ENCODE results near the gene RAPGEFL1. TPM values are rescaled to one million over a fixed set of nuclear protein-coding genes. Genes with fewer than 3 reads are reported as not detected.

The RAPGEFL1 gene
- total RNA-seq, 1 donor from 2014 or later, result 3.6 TPM

DNA sequence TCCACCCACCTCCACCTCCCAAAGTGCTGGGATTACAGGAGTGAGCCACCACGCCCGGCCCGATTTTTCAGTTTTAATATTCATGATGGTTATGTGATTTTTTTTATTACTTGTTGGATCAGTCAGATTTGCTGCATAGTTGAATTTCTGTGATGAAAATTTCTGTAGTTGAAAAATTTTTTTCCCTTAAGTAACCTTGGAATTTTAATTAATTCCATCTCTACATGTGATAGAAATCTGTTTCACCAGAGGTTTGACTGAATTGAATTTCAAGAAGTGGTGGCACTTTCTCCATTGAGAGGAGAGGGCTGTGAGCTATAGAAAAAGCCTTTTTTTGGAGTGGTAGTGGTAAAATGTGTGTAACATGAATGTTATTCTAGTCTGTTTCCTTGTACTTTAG is 66.5 kb downstream of the RAPGEFL1 start:
- TF ChIP-seq, protein P1, sequence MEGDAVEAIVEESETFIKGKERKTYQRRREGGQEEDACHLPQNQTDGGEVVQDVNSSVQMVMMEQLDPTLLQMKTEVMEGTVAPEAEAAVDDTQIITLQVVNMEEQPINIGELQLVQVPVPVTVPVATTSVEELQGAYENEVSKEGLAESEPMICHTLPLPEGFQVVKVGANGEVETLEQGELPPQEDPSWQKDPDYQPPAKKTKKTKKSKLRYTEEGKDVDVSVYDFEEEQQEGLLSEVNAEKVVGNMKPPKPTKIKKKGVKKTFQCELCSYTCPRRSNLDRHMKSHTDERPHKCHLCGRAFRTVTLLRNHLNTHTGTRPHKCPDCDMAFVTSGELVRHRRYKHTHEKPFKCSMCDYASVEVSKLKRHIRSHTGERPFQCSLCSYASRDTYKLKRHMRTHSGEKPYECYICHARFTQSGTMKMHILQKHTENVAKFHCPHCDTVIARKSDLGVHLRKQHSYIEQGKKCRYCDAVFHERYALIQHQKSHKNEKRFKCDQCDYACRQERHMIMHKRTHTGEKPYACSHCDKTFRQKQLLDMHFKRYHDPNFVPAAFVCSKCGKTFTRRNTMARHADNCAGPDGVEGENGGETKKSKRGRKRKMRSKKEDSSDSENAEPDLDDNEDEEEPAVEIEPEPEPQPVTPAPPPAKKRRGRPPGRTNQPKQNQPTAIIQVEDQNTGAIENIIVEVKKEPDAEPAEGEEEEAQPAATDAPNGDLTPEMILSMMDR (IDR thresholded peaks at IDR 0.05), result no peak
- no peaks in the 10 kb centered on the region for H3K36me3 Mint-ChIP-seq (ENCODE audit: low read depth)
- no peaks in the 10 kb centered on the region for H3K27me3 Mint-ChIP-seq (ENCODE audit: low read depth)
- no peak for DNase-seq (ENCODE audit: low spot score)
- no peak overlapping the region for H3K4me3 Mint-ChIP-seq (ENCODE audit: unreplicated experiment)
- H3K4me1 Mint-ChIP-seq (ENCODE audit: low read depth), result peaks cover 32% of the 10 kb centered on the region
- peak overlapping the region; percentile 41 for H3K27ac Mint-ChIP-seq (ENCODE audit: unreplicated experiment)
- no peaks in the 10 kb centered on the region for H3K9me3 Mint-ChIP-seq (ENCODE audit: low read depth)

DNA sequence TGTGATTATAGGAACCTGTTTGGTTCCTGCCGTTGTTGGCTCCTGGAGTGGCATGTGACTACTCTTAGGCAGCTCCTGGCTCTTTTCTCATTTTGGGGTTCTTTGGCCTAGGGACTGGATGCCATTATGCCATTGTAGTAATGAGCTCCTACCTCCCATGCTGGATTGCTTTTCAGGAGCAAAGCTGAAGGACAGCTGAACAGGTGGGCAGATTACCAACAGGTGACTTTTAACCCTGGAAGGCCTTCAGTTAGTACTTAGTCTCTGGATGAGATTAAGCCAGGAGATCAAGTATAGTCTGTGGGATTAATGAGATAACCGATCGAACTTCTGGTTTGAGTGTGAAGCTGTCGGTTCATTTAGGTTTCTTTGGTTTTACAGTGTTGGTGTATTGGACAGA is 67.0 kb downstream of the RAPGEFL1 start:
- H3K4me1 Mint-ChIP-seq (ENCODE audit: low read depth), result peaks cover 36% of the 10 kb centered on the region
- DNase-seq (ENCODE audit: low spot score), result no peak
- H3K27ac Mint-ChIP-seq (ENCODE audit: unreplicated experiment), result peak overlapping the region; percentile 49
- H3K36me3 Mint-ChIP-seq (ENCODE audit: low read depth), result no peaks in the 10 kb centered on the region
- no peaks in the 10 kb centered on the region for H3K9me3 Mint-ChIP-seq (ENCODE audit: low read depth)
- TF ChIP-seq, protein P1 (IDR thresholded peaks at IDR 0.05), result no peak
- no peaks in the 10 kb centered on the region for H3K27me3 Mint-ChIP-seq (ENCODE audit: low read depth)
- H3K4me3 Mint-ChIP-seq (ENCODE audit: unreplicated experiment), result no peak overlapping the region

Small RNA genes lying within 50 kb of the gene (microRNA-seq; reads per million reads assigned to microRNA genes)
- gene MIR6866 (ENCODE audit: borderline number of aligned reads) (2.8 reads per million), gene MIR6867 (ENCODE audit: borderline number of aligned reads) (not detected)

Other genes with a start within 250 kb of the RAPGEFL1 start
- 54.9 to 59.9 TPM (median 55.0 TPM) in 3 replicates for gene ORMDL3, start 249.9 kb upstream of the RAPGEFL1 start, total RNA-seq
- not detected in 3 replicates for gene LRRC3C, start 249.7 kb upstream of the RAPGEFL1 start, total RNA-seq
- gene GSDMA, start 214.5 kb upstream of the RAPGEFL1 start, total RNA-seq, result not detected in 3 replicates
- gene PSMD3, start 196.7 kb upstream of the RAPGEFL1 start, total RNA-seq, result 83.6 to 101 TPM (median 86.9 TPM) in 3 replicates
- gene CSF3, start 162.0 kb upstream of the RAPGEFL1 start, total RNA-seq, result not detected in 3 replicates
- gene MED24, start 123.1 kb upstream of the RAPGEFL1 start, total RNA-seq, result 54.4 to 94.3 TPM (median 57.7 TPM) in 3 replicates
- gene THRA, start 114.5 kb upstream of the RAPGEFL1 start, total RNA-seq, result 31.9 to 46.6 TPM (median 34.7 TPM) in 3 replicates
- 5.9 to 7.9 TPM (median 6.6 TPM) in 3 replicates for gene NR1D1, start 76.9 kb upstream of the RAPGEFL1 start, total RNA-seq
- gene MSL1, start 55.5 kb upstream of the RAPGEFL1 start, total RNA-seq, result 86.8 to 103 TPM (median 96.2 TPM) in 3 replicates
- gene CASC3, start 36.9 kb upstream of the RAPGEFL1 start, total RNA-seq, result 70.2 to 78.3 TPM (median 70.6 TPM) in 3 replicates
- gene WIPF2, start 41.8 kb downstream of the RAPGEFL1 start, total RNA-seq, result 25.9 to 28.3 TPM (median 28.1 TPM) in 3 replicates
- gene CDC6, start 110.4 kb downstream of the RAPGEFL1 start, total RNA-seq, result 8.5 to 33.1 TPM (median 9.9 TPM) in 3 replicates
- 59.2 to 65.7 TPM (median 61.2 TPM) in 3 replicates for gene RARA, start 131.7 kb downstream of the RAPGEFL1 start, total RNA-seq
- gene GJD3, start 187.3 kb downstream of the RAPGEFL1 start, total RNA-seq, result 0.32 to 0.41 TPM in 2 of 3 replicates, not detected in the other
- gene TOP2A, start 240.4 kb downstream of the RAPGEFL1 start, total RNA-seq, result 24.6 to 28.2 TPM (median 27.8 TPM) in 3 replicates

All from chondrocyte (in vitro differentiated cells).